Body of pancreas (tissue), 4 donors: ENCODE data around the gene ROBO1. TPM values are rescaled to one million over a fixed set of nuclear protein-coding genes. Genes with fewer than 3 reads are reported as not detected.

Source experiments
- ATAC-seq: fragments of 150-250 bp; one replicate; pipeline ENCODE4 v1.9.1; 2016
- DNase-seq, 4 donors: peaks; one replicate each; pipeline ENCODE4 v3.0.0-alpha.2; 2019
- H3K27ac ChIP-seq, 4 donors: fragments of 200-600 bp; sonication (generic); 1 replicate in 3 of 4; 2 replicates in 1 of 4; pipeline versions ENCODE4 v1.5.1 to v1.6.1; 2016 to 2019; ENCODE audit warnings: mild to moderate bottlenecking in 1 of 4, mixed read lengths in 1 of 4, moderate library complexity in 1 of 4
- H3K27me3 ChIP-seq, 2 donors: fragments of 200-600 bp; sonication (generic); one replicate each; pipeline ENCODE4 v1.6.0; 2016; ENCODE audit warnings: mild to moderate bottlenecking in 1 of 2
- H3K36me3 ChIP-seq, 2 donors: fragments of 200-600 bp; sonication (generic); replicated peaks in 1 of 2; 2 replicates each; pipeline ENCODE4 v1.5.1; 2016; ENCODE audit warnings: low read depth in 2 of 2; ENCODE audit not compliant: insufficient read depth in 1 of 2
- H3K4me1 ChIP-seq: fragments of 200-600 bp; sonication (generic); one replicate; pipeline ENCODE4 v1.6.0; 2016
- H3K4me3 ChIP-seq, 2 donors: fragments of 200-600 bp; sonication (generic); 1 replicate in 1 of 2; 2 replicates in 1 of 2; pipeline ENCODE4 v1.5.1; 2016 to 2019
- H3K9me3 ChIP-seq, 3 donors: fragments of 200-600 bp; sonication (generic); 1 replicate in 2 of 3; 2 replicates in 1 of 3; pipeline ENCODE4 v1.5.1; 2016
- POLR2A ChIP-seq, 3 donors: fragments of 450-650 bp; IDR thresholded peaks; one replicate each; pipeline ENCODE4 v1.6.1; 2016; ENCODE audit warnings: antibody characterized with exemption in 3 of 3, mild to moderate bottlenecking in 2 of 3
- WGBS, 2 donors: methylation state at CpG; one replicate each; pipeline ENCODE4 v1.1.5; 2017; 5-methylcytosine and 5-hydroxymethylcytosine counted together
- intact Hi-C: fragments of 100-400 bp; cut with DNase I; formaldehyde crosslinking; loops from one replicate; pipeline ENCODE4 v1.15.1; 2023
- total RNA-seq, 2 donors: library from RNA; depleted of rRNA; stranded (reverse); fragments of >200 nt; gene quantifications; one replicate each; pipeline ENCODE4 v1.1.0, GENCODE V29; 2016
- TF ChIP-seq, protein P1 (sequence below), 7 experiments: fragments of 450-650 bp in 4 of 7; fragments of 200-600 bp in 3 of 7; sonication (generic) in 3 of 7; IDR thresholded peaks; one replicate each; pipeline ENCODE4 v1.5.1; 2016 to 2019; ENCODE audit warnings: antibody characterized with exemption in 7 of 7

The ROBO1 gene
- total RNA-seq, 2 donors from 2014 or later, result 3.9 to 9.9 TPM

DNA sequence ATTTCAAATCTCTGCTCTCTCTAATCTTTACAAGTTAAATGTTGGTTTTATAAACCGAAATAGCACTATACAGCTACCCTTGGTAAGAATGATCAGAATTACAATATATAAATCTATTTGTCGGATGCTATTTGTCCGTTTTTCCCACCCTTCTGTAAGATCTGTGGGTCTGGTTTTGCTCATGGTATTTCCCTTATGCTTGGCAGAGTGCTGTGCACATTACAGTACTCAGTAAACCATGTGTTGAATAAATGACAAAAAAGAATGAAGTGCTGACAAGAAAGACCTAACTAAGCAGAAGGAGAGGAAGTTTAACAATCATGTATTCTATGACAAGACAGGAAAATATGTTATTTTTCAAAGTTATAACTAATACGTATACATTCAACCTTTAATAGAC lies 827.2 kb downstream of the ROBO1 start:
- Histone ChIP-seq H3K36me3 (no peaks in the 10 kb centered on the region), H3K9me3 (no peaks in the 10 kb centered on the region), H3K4me3 (no peak overlapping the region), H3K4me1 (no peaks in the 10 kb centered on the region), H3K27me3 (no peaks in the 10 kb centered on the region), H3K27ac (no peak overlapping the region)
- DNase-seq (no peak), ATAC-seq (no peak)
- 65% methylated on average over 4 of the region's 4 CpGs for WGBS, 2 donors
- intact Hi-C loops, result no loop called here
- TF ChIP-seq, protein P1, sequence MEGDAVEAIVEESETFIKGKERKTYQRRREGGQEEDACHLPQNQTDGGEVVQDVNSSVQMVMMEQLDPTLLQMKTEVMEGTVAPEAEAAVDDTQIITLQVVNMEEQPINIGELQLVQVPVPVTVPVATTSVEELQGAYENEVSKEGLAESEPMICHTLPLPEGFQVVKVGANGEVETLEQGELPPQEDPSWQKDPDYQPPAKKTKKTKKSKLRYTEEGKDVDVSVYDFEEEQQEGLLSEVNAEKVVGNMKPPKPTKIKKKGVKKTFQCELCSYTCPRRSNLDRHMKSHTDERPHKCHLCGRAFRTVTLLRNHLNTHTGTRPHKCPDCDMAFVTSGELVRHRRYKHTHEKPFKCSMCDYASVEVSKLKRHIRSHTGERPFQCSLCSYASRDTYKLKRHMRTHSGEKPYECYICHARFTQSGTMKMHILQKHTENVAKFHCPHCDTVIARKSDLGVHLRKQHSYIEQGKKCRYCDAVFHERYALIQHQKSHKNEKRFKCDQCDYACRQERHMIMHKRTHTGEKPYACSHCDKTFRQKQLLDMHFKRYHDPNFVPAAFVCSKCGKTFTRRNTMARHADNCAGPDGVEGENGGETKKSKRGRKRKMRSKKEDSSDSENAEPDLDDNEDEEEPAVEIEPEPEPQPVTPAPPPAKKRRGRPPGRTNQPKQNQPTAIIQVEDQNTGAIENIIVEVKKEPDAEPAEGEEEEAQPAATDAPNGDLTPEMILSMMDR (IDR thresholded peaks at IDR 0.05), result no peak
- no peak for TF ChIP-seq POLR2A (IDR thresholded peaks at IDR 0.05)

DNA sequence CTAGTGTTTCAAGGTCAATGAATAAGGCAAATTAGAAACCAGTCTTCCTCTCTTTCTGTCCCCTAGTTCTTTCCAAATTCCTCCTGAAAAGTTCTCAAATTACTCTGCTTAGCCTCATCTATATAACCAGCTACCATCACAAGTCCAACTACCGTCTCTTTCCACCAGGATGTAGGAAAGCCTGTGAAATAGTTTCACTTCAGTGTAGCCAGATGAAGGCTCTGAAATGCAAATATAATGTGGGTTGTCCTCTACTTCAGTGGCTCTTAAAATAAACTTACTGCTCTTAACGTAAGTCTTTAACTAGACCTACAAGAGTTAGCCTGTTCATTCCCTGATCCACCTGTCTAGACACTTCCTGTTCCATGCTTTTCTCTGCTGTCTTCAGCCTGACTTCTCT lies 827.7 kb downstream of the ROBO1 start:
- Histone ChIP-seq H3K4me3 (no peak overlapping the region), H3K36me3 (no peaks in the 10 kb centered on the region), H3K9me3 (no peaks in the 10 kb centered on the region), H3K27me3 (no peaks in the 10 kb centered on the region), H3K4me1 (no peaks in the 10 kb centered on the region), H3K27ac (no peak overlapping the region)
- intact Hi-C loops, result no loop called here
- TF ChIP-seq, protein P1 (IDR thresholded peaks at IDR 0.05), result no peak
- no peak for TF ChIP-seq POLR2A (IDR thresholded peaks at IDR 0.05)
- no peak for DNase-seq
- no peak for ATAC-seq
- 63 to 84% methylated on average over 2 of the region's 2 CpGs for WGBS, 2 donors

DNA sequence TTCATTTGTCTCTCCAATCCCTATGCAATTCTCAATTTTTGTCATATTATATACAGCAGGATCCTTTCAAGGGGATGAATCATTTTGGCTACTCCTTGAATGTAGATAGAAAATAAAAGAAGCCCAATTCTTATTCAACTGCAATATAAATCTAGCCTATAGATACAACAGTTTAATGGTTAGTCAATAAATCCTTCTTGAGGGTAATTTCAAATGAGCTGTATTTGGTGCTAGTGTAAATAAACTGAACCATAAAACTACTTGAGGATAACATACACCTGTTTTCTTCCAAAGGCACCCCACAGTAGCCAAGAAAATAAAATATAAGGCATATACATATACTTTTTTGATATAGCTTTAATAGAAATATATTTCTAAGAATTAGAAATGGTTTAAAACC lies 830.3 kb downstream of the ROBO1 start:
- intact Hi-C loops, result no loop called here
- Histone ChIP-seq H3K36me3 (no peaks in the 10 kb centered on the region), H3K27me3 (no peaks in the 10 kb centered on the region), H3K27ac (no peak overlapping the region), H3K4me1 (no peaks in the 10 kb centered on the region), H3K9me3 (no peaks in the 10 kb centered on the region), H3K4me3 (no peak overlapping the region)
- no peak for DNase-seq
- TF ChIP-seq POLR2A (IDR thresholded peaks at IDR 0.05), result no peak
- no peak for ATAC-seq

DNA sequence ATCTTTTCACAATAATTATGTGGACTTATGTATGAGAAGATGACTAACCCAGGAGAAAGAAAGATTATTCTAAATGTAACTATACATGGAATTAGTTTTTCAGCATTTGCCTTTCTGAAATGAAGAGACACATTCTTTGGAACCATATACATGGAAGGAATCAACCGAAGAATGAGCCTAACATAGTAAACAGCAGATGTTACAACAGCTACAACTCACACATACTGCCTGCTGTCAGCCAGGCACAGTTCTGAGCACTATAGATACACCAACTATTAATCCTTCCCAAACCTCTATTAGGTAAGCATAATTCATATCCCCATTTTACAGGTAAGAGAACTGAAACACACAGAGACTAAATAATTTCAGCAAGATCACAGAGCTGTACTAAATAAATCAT lies 840.0 kb downstream of the ROBO1 start:
- WGBS, 2 donors, result 63 to 85% methylated on average over 1 of the region's 1 CpG

DNA sequence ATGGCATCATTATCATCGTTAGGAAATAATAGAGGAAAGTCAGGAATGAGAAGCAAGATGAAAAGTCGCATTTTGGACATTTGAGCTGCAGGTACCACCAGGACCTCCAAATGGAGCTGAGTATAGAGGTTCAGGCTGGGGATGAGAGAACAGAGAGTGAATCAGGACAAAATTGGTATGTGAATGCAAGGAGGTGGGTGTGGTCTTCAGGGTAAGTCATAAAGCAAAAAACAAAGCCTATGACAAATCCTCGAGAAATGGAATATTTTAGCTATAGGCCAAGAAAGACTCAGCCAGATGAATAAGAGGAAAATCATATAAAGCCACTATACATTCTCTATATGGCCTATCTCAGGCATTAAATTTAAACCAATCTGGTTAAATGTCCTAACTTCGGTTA lies 841.3 kb downstream of the ROBO1 start:
- no peak overlapping the region for H3K27ac ChIP-seq
- no peaks in the 10 kb centered on the region for H3K27me3 ChIP-seq
- 67 to 71% methylated on average over 4 of the region's 4 CpGs for WGBS, 2 donors
- H3K4me1 ChIP-seq, result no peaks in the 10 kb centered on the region
- H3K4me3 ChIP-seq, result no peak overlapping the region
- TF ChIP-seq, protein P1 (IDR thresholded peaks at IDR 0.05), result no peak
- no peak for TF ChIP-seq POLR2A (IDR thresholded peaks at IDR 0.05)
- no peaks in the 10 kb centered on the region for H3K36me3 ChIP-seq
- DNase-seq (no peak), ATAC-seq (no peak)
- H3K9me3 ChIP-seq, result no peaks in the 10 kb centered on the region
- intact Hi-C loops, result no loop called here

More for the DNA sequence above, 840.0 kb downstream of the ROBO1 start:
- no peaks in the 10 kb centered on the region for H3K27me3 ChIP-seq
- intact Hi-C loops, result no loop called here
- no peak overlapping the region for H3K4me3 ChIP-seq
- no peaks in the 10 kb centered on the region for H3K4me1 ChIP-seq
- DNase-seq (no peak), ATAC-seq (no peak)
- no peaks in the 10 kb centered on the region for H3K9me3 ChIP-seq
- TF ChIP-seq, protein P1 (IDR thresholded peaks at IDR 0.05), result no peak
- no peak for TF ChIP-seq POLR2A (IDR thresholded peaks at IDR 0.05)
- no peaks in the 10 kb centered on the region for H3K36me3 ChIP-seq
- no peak overlapping the region for H3K27ac ChIP-seq
